Skin epidermis (tissue), 12 donors: ENCODE results near the gene MET.

ENCODE experiments used
- H3K27ac ChIP-seq, 21 experiments: fragments of 200-600 bp; sonication (generic) in 11 of 21; one replicate each; pipeline ENCODE4 v1.5.0; 2020; ENCODE audit warnings: mild to moderate bottlenecking in 3 of 21, inconsistent platforms in 2 of 21, moderate library complexity in 2 of 21
- H3K4me3 ChIP-seq, 7 experiments: fragments of 200-600 bp; sonication (generic) in 2 of 7; one replicate each; pipeline ENCODE4 v1.5.0; 2020; ENCODE audit warnings: inconsistent platforms in 2 of 7, mild to moderate bottlenecking in 2 of 7, moderate library complexity in 1 of 7

The MET gene

GRCh38 chr7:116692401-116693308 is 20.7 kb downstream of the MET start:
- Histone ChIP-seq H3K27ac (peak overlapping the region in 2 of 21 experiments; percentile 41 to 49), H3K4me3 (no peak overlapping the region)

- Histone ChIP-seq H3K4me3 (no peak overlapping the region), H3K27ac (no peak overlapping the region)
Measured at GRCh38 chr7:116696707-116697106, 24.7 kb downstream of the MET start.

GRCh38 chr7:116697152-116697551 is 25.2 kb downstream of the MET start:
- no peak overlapping the region for H3K27ac ChIP-seq
- no peak overlapping the region for H3K4me3 ChIP-seq

DNA sequence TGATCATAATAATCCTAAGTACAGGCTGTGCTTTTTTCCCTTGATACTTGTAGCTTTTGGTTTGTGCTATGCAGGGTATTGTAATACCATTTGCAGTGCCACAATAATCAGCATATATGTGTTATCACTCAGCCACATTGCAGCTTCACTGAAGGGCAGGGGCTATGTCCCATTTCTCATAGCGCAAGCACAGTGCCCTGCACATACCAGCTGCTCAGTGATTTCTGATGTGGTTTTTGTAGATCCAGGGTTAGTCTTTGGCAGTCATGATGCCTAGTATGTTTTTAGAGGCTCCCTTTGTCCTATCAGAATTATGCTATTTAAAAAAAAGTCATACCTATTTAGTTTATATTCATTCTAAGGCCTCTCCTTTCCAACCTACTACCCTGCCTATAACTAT is 25.8 kb downstream of the MET start:
- H3K4me3 ChIP-seq: no peak overlapping the region

GRCh38 chr7:116698396-116698795 is 26.4 kb downstream of the MET start:
- Histone ChIP-seq H3K27ac (no peak overlapping the region), H3K4me3 (no peak overlapping the region)

More for the DNA sequence above, 25.8 kb downstream of the MET start:
- H3K27ac ChIP-seq: no peak overlapping the region

DNA sequence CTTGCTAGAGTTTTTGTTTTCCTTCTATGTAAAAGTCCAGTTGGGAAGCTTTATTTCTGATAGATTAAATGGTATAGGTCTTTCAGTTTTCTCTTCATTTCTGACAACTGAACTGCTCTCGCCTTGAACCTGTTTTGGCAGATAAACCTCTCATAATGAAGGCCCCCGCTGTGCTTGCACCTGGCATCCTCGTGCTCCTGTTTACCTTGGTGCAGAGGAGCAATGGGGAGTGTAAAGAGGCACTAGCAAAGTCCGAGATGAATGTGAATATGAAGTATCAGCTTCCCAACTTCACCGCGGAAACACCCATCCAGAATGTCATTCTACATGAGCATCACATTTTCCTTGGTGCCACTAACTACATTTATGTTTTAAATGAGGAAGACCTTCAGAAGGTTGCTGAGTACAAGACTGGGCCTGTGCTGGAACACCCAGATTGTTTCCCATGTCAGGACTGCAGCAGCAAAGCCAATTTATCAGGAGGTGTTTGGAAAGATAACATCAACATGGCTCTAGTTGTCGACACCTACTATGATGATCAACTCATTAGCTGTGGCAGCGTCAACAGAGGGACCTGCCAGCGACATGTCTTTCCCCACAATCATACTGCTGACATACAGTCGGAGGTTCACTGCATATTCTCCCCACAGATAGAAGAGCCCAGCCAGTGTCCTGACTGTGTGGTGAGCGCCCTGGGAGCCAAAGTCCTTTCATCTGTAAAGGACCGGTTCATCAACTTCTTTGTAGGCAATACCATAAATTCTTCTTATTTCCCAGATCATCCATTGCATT is 27.1 kb downstream of the MET start:
- Histone ChIP-seq H3K27ac (no peak overlapping the region), H3K4me3 (no peak overlapping the region)

DNA sequence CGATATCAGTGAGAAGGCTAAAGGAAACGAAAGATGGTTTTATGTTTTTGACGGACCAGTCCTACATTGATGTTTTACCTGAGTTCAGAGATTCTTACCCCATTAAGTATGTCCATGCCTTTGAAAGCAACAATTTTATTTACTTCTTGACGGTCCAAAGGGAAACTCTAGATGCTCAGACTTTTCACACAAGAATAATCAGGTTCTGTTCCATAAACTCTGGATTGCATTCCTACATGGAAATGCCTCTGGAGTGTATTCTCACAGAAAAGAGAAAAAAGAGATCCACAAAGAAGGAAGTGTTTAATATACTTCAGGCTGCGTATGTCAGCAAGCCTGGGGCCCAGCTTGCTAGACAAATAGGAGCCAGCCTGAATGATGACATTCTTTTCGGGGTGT is 27.7 kb downstream of the MET start:
- Histone ChIP-seq H3K27ac (no peak overlapping the region), H3K4me3 (no peak overlapping the region)

- Histone ChIP-seq H3K4me3 (no peak overlapping the region), H3K27ac (peak overlapping the region in 2 of 21 experiments; percentile 29 to 38)
Measured at GRCh38 chr7:116702046-116702785, 30.2 kb downstream of the MET start.

GRCh38 chr7:116704650-116705228 is 32.7 kb downstream of the MET start:
- Histone ChIP-seq H3K4me3 (no peak overlapping the region), H3K27ac (no peak overlapping the region)

- H3K27ac ChIP-seq: no peak overlapping the region
Measured at GRCh38 chr7:116705419-116705818, 33.4 kb downstream of the MET start.

DNA sequence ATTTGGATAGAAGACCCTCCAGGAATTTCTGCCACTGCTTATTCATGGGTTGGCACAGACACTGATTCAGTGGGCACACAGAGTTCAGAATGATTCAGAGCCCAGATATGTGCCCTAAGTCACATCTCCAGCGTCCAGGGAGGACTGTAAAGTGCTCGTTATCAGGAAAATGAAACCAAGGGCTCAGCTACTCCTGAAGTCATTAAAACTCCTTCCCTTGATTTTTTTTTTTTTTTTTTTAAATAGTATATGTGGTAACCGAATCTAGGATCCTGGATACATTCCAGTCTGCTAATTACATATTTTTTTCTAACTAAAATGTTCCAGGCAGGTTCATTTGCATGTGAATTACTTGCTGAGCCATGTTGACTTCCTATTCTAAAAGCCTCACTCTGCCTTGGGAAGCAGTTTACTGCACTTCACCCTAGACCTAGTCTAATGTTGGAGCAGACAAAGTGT is 34.7 kb downstream of the MET start:
- peak overlapping the region in 1 of 21 experiments; percentile 24 for H3K27ac ChIP-seq
- H3K4me3 ChIP-seq: peak overlapping the region in 1 of 7 experiments; percentile 11

More at GRCh38 chr7:116705419-116705818, 33.4 kb downstream of the MET start:
- no peak overlapping the region for H3K4me3 ChIP-seq

GRCh38 chr7:116707289-116707688 is 35.3 kb downstream of the MET start:
- H3K4me3 ChIP-seq: peak overlapping the region in 1 of 7 experiments; percentile 11
- peak overlapping the region in 1 of 21 experiments; percentile 24 for H3K27ac ChIP-seq

- Histone ChIP-seq H3K27ac (no peak overlapping the region), H3K4me3 (no peak overlapping the region)
Measured at GRCh38 chr7:116708248-116708647, 36.3 kb downstream of the MET start.

GRCh38 chr7:116708861-116709260 is 36.9 kb downstream of the MET start:
- Histone ChIP-seq H3K4me3 (no peak overlapping the region), H3K27ac (no peak overlapping the region)

DNA sequence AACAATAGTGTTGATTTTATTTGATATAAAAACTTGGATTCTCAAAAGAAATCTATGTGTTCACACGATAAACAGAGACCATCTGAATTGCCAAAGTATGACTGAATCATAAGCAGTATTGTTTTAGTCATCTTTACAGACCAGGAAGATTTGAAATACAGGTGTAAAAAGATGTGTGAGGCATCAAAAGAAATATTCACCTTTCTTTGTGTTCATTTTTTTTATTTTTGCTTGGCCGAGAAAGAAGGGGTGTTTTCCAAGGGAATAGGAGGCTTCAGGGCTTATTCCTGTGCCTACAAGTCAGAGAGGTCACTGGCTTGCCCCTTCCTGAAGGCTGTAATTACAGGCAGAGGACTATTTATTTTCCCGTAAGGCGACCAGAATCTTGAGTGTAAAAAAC is 37.3 kb downstream of the MET start:
- no peak overlapping the region for H3K4me3 ChIP-seq
- no peak overlapping the region for H3K27ac ChIP-seq

- Histone ChIP-seq H3K4me3 (no peak overlapping the region), H3K27ac (peak overlapping the region in 3 of 21 experiments; percentile 6 to 42 (median 17))
Measured at GRCh38 chr7:116710764-116711452, 38.9 kb downstream of the MET start.

DNA sequence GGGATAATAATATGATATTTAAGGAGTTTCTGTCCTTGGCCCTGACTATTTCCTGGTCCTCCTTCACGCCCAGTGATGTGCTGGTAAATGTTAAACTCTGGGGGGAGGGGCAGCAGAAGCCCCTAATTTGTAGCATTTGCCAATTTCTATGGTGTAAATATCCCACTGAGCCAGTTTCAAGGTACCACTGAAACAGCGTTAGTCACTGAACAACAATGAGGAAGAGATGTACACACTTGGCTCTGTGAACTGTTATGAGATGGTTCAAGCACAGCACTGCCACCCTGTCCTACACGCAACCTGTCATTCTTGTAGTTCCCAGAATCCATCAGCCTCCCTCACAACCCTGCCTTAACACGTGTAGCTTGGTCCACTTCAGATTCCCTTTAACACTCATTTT is 39.8 kb downstream of the MET start:
- H3K27ac ChIP-seq: no peak overlapping the region
- H3K4me3 ChIP-seq: no peak overlapping the region

DNA sequence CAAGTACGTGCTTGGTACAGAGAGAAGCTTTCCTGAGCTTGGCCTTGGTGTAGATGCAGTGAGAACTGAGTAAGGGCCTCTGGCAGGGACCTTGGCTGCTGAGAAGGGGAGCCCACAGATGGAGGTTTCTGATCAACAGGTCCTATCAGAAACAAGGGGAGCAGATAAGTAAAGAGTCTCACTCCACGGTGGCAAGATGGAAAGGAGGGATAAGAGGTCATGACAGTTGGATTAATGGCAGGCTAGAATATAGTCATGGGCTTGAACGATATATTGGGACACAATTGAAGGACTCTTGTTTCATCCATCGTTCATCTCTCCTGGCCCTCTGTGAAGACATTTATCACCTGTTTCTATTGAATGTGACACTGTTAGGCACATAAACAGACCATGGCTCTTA is 41.5 kb downstream of the MET start:
- H3K4me3 ChIP-seq: no peak overlapping the region
- H3K27ac ChIP-seq: no peak overlapping the region

GRCh38 chr7:116713918-116714317 is 41.9 kb downstream of the MET start:
- H3K27ac ChIP-seq: no peak overlapping the region

More at GRCh38 chr7:116713918-116714317, 41.9 kb downstream of the MET start:
- H3K4me3 ChIP-seq: no peak overlapping the region
